ENCODE results near the gene DEAF1.
"Not testable (repeated sequence)": the region's sequence is repeated elsewhere in the genome, so short reads cannot be mapped to it uniquely, and the experiment has no call there.

Gene DEAF1

DNA sequence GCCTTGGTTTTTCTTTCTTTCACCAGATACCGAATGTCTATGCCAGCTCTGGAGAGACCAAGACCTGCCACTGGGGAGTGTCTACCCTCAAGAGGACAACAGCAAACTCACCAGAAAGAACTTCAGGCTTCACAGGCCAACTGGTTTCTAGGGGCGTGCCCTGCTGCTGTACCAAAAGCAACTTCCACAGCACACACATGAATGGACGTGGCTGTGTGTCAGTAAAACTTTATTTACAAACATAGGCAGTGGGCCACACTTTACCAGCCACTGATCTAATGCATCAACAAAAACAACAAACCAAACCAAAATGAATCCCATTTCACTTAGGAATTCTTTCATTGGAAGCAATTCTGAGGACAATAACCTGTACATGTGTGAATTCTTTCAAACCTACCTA is 16.7 kb downstream of the DEAF1 start:
- DNase-seq = no peak

GRCh38 chr11:674406-674805 is 20.6 kb downstream of the DEAF1 start:
- no peak for DNase-seq

DNA sequence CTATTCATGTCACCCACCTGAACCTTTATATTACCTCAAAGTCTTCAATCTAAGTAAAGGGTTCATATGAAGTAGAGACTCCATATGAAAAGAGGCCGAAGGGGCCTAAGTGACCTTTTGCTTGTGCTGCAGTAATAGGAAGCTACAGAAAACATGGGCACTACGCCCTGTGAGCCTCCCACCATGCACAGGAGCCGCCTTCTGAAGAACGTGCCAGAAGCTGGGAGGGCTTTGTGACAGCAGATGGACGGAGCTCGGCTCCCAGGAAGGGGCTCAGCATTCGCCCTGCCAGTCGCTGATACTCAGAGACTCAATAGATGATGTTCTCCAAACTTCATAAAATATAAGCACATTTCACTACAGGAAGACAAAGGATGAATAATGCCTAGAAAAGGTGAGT is 21.2 kb downstream of the DEAF1 start:
- no peak for DNase-seq

DNA sequence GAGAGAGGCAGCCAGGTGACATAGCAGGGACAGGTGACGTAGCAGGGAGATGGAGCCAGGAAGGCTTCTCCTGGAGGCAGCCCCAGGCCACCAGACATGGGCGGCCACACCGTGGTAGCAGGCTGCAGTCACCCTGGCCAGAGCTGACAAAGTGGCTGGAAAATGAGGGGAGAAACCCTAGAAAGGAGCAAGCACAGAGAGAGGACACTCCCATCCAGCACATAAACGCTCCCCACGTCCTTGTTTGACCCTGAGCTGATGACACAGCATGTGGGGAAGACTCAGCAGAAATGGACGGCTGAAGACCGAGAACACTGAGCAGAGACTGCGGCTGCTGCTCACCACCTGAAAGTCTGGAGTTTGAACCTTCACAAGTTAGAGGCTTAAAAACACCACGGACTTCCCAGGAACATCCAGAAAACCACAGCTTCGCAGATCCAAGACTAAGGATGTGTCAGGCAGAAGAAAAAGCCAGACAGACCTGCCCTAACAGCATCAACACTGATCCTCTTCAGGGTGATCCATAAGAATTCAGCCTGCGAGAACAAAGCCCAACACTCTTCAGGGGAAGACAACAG is 29.2 kb downstream of the DEAF1 start:
- no peak for DNase-seq

- no peak for DNase-seq
Measured at GRCh38 chr11:665062-665703, 29.8 kb downstream of the DEAF1 start.

- DNase-seq = no peak
Measured at GRCh38 chr11:662689-663274, 32.2 kb downstream of the DEAF1 start.

DNA sequence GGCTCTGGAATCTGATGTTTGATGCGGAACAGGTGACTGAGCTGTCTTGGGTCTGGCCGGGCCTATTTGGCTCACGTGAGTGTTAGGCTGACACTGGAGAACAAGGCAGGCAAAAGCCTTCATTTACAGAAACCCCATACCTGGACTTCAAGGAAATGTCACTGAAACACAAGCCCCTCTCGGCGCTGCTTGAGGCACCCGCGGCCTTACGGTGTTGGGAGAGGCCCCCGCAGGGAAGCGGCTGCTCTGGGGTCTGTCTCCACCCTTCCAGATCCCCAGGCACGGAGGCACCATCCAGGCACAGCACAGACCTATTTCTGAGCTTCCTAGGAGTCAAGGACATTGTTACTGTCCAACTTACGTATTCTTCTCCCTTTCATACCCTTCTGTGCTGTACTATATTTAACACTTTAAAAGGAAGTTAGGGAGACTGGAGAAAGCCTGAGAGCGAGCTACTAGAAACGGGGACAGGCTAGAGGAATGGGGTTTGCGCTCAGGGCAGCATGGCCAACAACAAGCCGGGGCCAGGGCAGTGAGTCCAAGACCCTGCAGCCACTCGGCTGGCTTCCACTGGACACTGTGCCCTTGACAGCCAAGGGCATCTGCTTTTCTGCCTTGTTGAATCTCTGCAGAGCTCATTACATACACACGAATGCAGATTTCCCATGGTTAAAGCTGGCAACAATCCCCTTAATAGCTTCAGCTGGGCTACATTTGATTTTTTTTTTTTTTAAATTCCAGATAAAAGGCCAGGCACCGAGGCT is 34.2 kb downstream of the DEAF1 start:
- no peak for DNase-seq

GRCh38 chr11:660281-660680 is 34.7 kb downstream of the DEAF1 start:
- DNase-seq = no peak

GRCh38 chr11:659532-660085 is 35.4 kb downstream of the DEAF1 start:
- no peak for DNase-seq

GRCh38 chr11:657691-658126 is 37.3 kb downstream of the DEAF1 start:
- DNase-seq = no peak

GRCh38 chr11:656866-657265 is 38.2 kb downstream of the DEAF1 start:
- no peak for DNase-seq

GRCh38 chr11:656426-656825 is 38.6 kb downstream of the DEAF1 start:
- no peak for DNase-seq

DNA sequence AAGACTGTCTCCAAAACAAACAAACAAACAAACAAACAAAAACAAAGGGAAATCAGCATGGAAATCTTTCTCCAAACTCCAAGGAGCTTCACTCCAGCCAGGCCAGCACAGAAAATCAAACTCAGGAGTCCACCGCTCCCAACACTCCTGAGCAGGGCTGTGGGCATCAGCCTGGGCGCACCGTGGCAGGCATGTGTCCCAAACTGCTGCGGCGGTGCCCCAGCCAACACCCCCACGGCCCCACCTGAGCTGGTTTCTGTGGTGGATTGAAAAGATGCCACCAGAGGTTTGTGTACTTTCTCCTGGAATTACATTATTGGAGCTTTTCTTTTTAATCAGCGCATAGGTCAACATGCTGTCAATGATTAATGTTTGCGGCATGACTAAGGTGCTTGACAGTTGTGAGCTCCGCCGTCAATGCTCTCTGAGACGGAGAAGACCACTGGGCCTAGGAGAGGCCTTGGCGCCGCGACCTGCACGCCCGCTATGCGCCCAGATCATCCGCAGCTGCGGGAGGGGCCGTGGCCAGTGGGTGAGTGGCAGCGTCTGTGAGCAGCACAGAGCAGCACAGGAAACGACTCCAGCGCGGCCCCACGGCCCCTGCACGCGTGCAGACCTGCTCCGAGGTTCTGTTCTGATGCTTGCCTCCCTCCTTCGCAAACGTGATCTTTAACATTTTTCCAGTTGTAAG is 39.8 kb downstream of the DEAF1 start:
- DNase-seq = peak; percentile 49

GRCh38 chr11:654444-654843 is 40.6 kb downstream of the DEAF1 start:
- not testable (repeated sequence) for DNase-seq

DNA sequence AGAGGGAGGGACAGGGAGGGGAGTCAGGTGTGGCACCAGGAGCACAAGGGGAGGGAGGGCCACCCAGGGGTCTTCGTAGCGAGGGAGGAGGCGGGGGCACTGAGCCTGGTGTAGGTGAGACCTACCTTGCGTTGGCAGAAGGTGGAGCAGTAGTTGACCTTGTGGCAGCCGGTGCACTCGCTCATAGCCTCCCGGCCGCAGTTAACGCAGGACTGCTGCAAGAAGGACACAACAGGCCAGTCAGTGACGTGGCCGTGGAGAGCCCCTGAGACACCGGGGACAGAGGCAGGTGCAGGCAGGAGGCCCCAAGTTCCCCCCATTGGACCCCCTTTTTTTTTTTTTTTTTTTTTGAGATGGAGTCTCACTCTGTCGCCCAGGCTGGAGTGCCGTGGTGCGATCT is 41.2 kb downstream of the DEAF1 start:
- no peak for DNase-seq

DNA sequence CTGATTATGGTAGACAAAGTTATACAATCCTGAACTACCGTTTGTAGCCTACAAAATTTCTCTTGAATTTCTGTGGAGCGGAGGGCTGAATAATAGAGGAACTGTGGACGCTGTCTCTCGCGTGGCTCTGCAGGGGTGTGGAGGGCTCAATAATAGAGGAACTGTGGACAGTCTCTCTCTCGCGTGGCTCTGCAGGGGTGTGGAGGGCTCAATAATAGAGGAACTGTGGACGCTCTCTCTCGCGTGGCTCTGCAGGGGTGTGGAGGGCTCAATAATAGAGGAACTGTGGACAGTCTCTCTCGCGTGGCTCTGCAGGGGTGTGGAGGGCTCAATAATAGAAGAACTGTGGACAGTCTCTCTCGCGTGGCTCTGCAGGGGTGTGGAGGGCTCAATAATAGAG is 41.9 kb downstream of the DEAF1 start:
- not testable (repeated sequence) for DNase-seq

DNA sequence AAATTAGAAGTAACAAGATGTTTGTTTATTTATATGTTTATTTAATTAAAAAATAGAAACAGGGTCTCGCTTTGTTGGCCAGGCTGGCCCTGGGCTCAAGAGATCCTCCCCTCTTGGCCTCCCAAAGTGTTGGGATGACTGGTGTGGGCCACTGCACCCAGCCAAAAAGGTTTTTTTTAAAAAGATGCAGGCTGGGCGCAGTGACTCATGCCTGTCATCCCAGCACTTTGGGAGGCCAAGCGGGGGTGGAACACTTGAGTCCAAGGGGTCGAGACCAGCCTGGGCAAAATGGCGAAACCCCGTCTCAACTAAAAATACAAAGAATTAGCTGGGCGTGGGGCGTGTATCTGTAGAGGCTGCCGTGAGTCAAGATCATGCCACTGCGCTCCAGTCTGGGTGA is 44.5 kb downstream of the DEAF1 start:
- no peak for DNase-seq

- not testable (repeated sequence) for DNase-seq
Measured at GRCh38 chr11:647672-648158, 47.3 kb downstream of the DEAF1 start.

GRCh38 chr11:646214-646613 is 48.8 kb downstream of the DEAF1 start:
- DNase-seq = no peak

GRCh38 chr11:645536-645935 is 49.5 kb downstream of the DEAF1 start:
- DNase-seq = no peak

- DNase-seq = no peak
Measured at GRCh38 chr11:643849-644738, 50.9 kb downstream of the DEAF1 start.

- no peak for DNase-seq
Measured at GRCh38 chr11:643366-643765, 51.7 kb downstream of the DEAF1 start.
